HepG2 (cell line): ENCODE data around the gene PPIP5K1.

Experiments used
- ARID5B ChIP-seq: IDR thresholded peaks from 2 replicates; pipeline ENCODE4 v1.4.0; 2020; ENCODE audit warnings: mild to moderate bottlenecking, missing genetic modification reagents
- BRCA1 ChIP-seq: sonication (generic); formaldehyde crosslinking; IDR thresholded peaks from 2 replicates; pipeline ENCODE4 v1.4.0; 2020; ENCODE audit warnings: missing genetic modification reagents
- EZH2 ChIP-seq: conservative IDR thresholded peaks from 2 replicates; pipeline ENCODE4 v1.6.1; 2012; ENCODE audit warnings: mild to moderate bottlenecking, low read depth, low read length, moderate library complexity
- PAWR ChIP-seq: sonication (generic); formaldehyde crosslinking; IDR thresholded peaks from 2 replicates; pipeline ENCODE4 v1.4.0; 2020; ENCODE audit warnings: missing genetic modification reagents, mild to moderate bottlenecking, borderline replicate concordance
- POLR2AphosphoS5 ChIP-seq: IDR thresholded peaks from 2 replicates; pipeline ENCODE4 v1.6.1; 2012; ENCODE audit warnings: low read depth, low read length
- SMARCE1 ChIP-seq: fragments of 450-650 bp; IDR thresholded peaks from 2 replicates; pipeline ENCODE4 v1.6.1; 2017; ENCODE audit warnings: borderline replicate concordance
- ZNF292 ChIP-seq: sonication (generic); formaldehyde crosslinking; IDR thresholded peaks from 2 replicates; pipeline ENCODE4 v1.8.1; 2022; ENCODE audit warnings: mild to moderate bottlenecking, low read depth, missing genetic modification reagents, borderline replicate concordance
- ZNF556 ChIP-seq: sonication (generic); formaldehyde crosslinking; IDR thresholded peaks from 2 replicates; pipeline ENCODE4 v1.4.0; 2020; ENCODE audit warnings: mild to moderate bottlenecking, missing genetic modification reagents, borderline replicate concordance
- ZNF660 ChIP-seq: sonication (generic); formaldehyde crosslinking; IDR thresholded peaks from 2 replicates; pipeline ENCODE4 v1.5.1; 2020; ENCODE audit warnings: mild to moderate bottlenecking, low read depth, missing genetic modification reagents, borderline replicate concordance
- ZNF749 ChIP-seq: sonication (generic); formaldehyde crosslinking; IDR thresholded peaks from 2 replicates; pipeline ENCODE4 v1.8.0; 2022; ENCODE audit warnings: mild to moderate bottlenecking, missing genetic modification reagents, moderate library complexity, borderline replicate concordance
- ZNF780A ChIP-seq: sonication (generic); formaldehyde crosslinking; IDR thresholded peaks from 2 replicates; pipeline ENCODE4 v1.8.0; 2022; ENCODE audit warnings: mild to moderate bottlenecking, missing genetic modification reagents, moderate library complexity
- ZNF879 ChIP-seq: sonication (generic); formaldehyde crosslinking; IDR thresholded peaks from 2 replicates; pipeline ENCODE4 v1.8.1; 2023; ENCODE audit warnings: missing genetic modification reagents
- TF ChIP-seq, protein P1 (sequence below): sonication (generic); formaldehyde crosslinking; conservative IDR thresholded peaks from 2 replicates; pipeline ENCODE4 v1.4.0; 2020; ENCODE audit warnings: missing genetic modification reagents
- TF ChIP-seq, protein P2 (sequence below): sonication (generic); formaldehyde crosslinking; IDR thresholded peaks from 2 replicates; pipeline ENCODE4 v1.4.0; 2020; ENCODE audit warnings: missing genetic modification reagents, borderline replicate concordance

DNA sequence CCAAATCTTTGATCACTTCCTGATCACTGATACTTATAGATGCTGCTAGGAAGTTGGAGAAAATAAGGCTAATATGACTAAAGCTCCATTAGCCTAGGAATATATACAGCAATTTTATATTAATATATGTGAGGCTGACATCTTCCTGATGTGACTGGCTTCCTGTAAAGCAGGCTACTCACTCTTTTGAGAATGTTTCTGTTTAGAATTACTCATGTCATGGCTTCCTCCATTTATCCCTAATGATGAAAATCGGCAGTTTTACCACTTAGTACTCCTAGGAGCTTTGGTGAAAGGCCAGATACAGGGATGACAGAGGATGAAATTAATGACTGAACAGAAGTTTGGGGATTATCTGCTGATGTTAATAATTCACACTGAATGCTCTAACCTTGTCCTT lies 76.5 kb downstream of the PPIP5K1 start:
- no peak for TF ChIP-seq ZNF660 (CRISPR knock-in tag)
- no peak for TF ChIP-seq ZNF292 (CRISPR knock-in tag)
- TF ChIP-seq, protein P1, sequence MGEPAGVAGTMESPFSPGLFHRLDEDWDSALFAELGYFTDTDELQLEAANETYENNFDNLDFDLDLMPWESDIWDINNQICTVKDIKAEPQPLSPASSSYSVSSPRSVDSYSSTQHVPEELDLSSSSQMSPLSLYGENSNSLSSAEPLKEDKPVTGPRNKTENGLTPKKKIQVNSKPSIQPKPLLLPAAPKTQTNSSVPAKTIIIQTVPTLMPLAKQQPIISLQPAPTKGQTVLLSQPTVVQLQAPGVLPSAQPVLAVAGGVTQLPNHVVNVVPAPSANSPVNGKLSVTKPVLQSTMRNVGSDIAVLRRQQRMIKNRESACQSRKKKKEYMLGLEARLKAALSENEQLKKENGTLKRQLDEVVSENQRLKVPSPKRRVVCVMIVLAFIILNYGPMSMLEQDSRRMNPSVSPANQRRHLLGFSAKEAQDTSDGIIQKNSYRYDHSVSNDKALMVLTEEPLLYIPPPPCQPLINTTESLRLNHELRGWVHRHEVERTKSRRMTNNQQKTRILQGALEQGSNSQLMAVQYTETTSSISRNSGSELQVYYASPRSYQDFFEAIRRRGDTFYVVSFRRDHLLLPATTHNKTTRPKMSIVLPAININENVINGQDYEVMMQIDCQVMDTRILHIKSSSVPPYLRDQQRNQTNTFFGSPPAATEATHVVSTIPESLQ (CRISPR knock-in tag), result no peak
- no peak for TF ChIP-seq ZNF780A
- no peak for TF ChIP-seq ZNF749 (CRISPR knock-in tag)
- TF ChIP-seq BRCA1, result no peak
- TF ChIP-seq ARID5B (CRISPR knock-in tag), result no peak
- TF ChIP-seq PAWR, result no peak
- TF ChIP-seq, protein P2, sequence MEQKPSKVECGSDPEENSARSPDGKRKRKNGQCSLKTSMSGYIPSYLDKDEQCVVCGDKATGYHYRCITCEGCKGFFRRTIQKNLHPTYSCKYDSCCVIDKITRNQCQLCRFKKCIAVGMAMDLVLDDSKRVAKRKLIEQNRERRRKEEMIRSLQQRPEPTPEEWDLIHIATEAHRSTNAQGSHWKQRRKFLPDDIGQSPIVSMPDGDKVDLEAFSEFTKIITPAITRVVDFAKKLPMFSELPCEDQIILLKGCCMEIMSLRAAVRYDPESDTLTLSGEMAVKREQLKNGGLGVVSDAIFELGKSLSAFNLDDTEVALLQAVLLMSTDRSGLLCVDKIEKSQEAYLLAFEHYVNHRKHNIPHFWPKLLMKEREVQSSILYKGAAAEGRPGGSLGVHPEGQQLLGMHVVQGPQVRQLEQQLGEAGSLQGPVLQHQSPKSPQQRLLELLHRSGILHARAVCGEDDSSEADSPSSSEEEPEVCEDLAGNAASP, result no peak
- TF ChIP-seq POLR2AphosphoS5, result no peak
- TF ChIP-seq ZNF556 (CRISPR knock-in tag), result no peak
- TF ChIP-seq EZH2, result no peak
- no peak for TF ChIP-seq ZNF879
- no peak for TF ChIP-seq SMARCE1
